ENCODE results near the gene PDE6A.
"Not testable (repeated sequence)": the region's sequence is repeated elsewhere in the genome, so short reads cannot be mapped to it uniquely, and the experiment has no call there.

Gene PDE6A

DNA sequence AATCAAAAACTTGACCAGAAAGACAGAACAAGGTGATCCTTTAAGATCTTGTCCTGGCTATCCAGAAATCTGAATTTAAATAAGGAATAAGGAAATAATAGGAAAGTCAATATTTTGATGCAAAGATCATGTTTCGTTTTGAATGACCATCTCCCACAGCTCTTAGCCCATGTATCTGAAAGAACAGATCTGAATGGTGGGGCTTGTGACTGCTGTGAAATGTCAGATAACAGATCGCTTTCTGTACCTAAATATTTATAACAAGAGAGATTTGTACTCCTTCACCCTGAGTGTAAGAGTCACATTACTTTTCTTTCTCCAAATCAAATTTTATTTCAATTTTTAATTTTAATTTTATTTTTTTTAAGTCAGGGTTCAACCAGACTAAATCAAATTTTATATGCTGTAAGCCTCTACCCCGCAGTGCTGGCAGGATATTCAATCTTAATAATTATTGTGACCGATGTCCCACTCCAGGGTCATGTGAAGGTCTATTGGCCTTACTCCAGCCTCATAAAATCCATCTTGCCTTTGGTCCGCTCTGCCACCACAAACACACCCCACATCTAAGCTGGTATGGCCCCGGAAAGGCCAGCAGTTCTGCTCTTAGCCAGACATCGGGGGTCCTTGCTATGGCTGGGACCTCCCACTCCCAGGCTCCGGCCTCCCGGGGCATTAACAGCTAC lies 9.0 kb upstream of the PDE6A start:
- no peak for DNase-seq (ENCODE audit: low spot score)

- no peak for DNase-seq (ENCODE audit: low spot score)
Observed at GRCh38 chr5:149951138-149951749, 6.7 kb upstream of the PDE6A start.

GRCh38 chr5:149948993-149949392 lies 4.4 kb upstream of the PDE6A start:
- DNase-seq (ENCODE audit: low spot score) = no peak

- DNase-seq (ENCODE audit: low spot score) = no peak
Observed at GRCh38 chr5:149946118-149946517, 1.5 kb upstream of the PDE6A start.

DNA sequence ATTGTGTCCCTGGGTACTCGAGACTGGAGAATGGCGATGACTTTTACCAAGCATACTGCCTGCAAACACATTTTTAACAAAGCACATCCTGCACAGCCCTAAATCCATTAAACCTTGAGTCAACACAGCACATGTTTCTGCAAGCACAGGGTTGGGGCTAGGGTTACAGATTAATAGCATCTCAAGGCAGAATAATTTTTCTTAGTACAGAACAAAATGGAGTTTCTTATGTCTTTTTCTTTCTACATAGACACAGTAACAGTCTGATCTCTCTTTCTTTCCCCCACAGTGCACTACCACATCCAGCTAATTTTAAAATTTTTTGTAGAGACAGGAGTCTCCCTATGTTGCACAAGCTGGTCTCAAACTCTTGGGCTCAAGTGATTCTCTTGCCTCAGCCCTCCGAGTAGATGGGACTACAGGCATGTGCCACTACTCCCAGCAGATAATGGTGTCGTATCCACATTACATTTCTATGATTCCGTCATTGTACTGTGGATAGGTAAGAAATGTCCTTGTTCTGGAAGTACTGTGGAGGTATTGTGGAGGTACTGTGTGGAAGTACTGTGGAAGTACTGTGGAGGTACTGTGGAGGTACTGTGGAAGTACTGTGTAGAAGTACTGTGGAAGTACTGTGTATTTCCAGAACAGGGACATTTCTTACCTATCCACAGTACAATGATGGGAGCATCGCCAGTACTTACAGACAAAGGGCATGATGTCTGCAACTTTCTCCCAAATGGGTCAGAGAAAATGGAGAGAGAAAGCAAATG lies 1.2 kb downstream of the PDE6A start:
- not testable (repeated sequence) for DNase-seq (ENCODE audit: low spot score)

DNA sequence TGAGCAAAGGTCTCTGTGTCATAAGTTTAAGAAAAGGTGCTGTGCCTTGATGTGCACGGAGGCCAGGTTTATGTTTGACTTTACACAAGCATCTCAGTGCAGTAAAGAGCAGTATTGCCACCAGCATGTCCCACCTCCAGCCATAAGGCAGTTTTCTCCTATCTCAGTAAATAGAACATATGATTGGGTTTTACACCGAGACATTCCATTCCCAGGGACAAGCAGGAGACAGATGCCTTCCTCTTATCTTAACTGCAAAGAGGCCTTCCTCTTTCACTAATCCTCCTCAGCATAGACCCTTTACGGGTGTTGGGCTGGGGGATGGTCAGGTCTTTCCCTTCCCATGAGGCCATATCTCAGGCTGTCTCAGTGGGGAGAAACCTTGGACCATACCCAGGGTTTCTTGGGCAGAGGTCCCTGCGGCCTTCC lies 1.8 kb downstream of the PDE6A start:
- DNase-seq (ENCODE audit: low spot score) = not testable (repeated sequence)

DNA sequence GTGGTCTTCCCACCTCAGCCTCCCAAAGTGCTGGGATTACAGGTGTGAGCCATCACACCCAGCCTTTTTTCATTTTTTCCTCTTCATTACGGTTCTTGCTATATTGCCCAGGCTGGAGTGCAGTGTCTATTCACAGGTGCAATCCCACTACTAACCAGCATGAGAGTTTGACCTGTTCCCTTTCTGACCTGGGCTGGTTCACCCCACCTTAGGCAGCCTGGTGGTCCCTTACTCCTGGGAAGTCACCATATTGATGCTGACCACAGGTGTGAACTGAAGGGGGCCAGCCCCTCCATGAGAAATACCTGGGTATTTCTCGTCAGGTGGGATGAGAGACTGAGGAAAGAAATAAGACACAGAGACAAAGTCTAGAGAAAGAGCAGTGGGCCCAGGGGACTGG lies 2.4 kb downstream of the PDE6A start:
- DNase-seq (ENCODE audit: low spot score) = no peak

- DNase-seq (ENCODE audit: low spot score) = no peak
Observed at GRCh38 chr5:149941795-149942194, 2.8 kb downstream of the PDE6A start.

DNA sequence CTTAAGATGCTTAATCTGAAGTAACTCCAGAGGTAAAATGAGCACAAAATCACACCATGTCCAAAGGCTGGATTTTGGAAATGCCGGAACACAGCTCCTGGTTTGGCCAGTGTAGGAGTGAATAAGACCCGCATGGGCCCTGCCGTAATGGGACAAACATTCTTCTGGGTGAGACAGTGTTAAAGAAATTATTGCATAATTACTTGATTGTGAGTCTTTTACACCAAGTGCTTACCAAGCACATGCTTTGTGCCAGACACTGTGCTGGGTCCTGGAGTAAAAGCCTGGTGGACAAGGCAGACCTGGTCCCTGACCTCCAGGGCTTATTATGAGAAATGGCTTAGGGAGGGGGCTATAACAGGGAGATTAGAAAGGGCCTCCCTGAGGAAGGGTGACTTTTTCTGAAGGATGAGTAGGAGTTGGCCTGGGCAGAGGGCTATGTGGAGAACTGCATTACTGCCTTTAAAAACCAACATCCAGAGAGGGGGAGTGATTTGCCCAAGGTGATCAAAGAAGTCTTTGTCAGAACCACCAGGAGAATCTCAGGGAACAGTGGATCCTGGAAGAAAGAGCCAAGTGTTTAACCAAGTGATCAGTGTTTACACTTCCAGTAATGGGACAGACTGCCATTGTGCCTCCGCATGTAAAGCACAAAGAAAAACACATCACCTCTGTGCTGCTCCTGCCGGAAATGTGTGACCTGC lies 3.5 kb downstream of the PDE6A start:
- peak; percentile 40 for DNase-seq (ENCODE audit: low spot score)

DNA sequence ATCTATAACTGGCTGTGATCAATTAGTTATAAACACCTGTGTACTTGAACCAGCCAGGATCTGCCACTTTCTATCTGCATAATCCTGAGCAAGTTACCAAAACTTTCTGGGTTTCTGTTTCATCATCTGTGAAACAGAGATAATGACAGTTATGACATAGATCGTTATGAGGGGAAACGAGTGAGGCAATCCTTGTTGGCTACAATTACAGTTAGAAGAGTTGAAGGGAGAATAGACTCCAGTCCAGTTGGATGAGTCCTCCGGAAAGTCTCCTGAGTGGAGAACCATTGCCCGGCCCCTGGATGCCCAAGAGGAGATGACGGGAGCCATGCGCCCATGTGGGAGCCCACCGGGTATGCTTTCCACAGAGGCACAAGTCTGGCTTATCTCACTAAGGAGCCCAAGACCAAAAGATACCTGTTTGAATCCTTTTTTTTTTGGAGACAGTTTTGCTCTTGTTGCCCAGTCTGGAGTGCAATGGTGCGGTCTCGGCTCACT lies 4.5 kb downstream of the PDE6A start:
- DNase-seq (ENCODE audit: low spot score) = no peak

GRCh38 chr5:149939546-149939945 lies 5.0 kb downstream of the PDE6A start:
- DNase-seq (ENCODE audit: low spot score) = no peak

GRCh38 chr5:149938791-149939358 lies 5.7 kb downstream of the PDE6A start:
- DNase-seq (ENCODE audit: low spot score) = no peak

DNA sequence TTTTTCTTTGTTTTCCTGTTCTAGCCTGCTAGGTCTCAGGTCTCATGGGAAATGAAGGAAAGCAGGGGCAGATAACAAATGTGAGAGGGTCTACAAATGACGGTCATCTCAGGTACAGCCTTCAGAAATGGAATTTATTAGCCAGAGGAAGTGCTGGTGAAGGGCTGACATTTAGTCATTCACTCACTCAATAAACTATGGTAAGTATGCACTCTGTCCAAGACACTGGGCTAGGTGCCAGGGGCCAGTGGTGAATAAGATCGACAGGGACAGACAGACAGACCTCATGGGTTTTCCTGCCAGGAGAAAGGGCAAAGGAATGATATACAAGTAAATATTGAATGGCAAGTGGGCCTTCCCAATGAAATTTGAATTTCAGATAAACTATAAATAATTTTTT lies 6.3 kb downstream of the PDE6A start:
- DNase-seq (ENCODE audit: low spot score) = no peak

DNA sequence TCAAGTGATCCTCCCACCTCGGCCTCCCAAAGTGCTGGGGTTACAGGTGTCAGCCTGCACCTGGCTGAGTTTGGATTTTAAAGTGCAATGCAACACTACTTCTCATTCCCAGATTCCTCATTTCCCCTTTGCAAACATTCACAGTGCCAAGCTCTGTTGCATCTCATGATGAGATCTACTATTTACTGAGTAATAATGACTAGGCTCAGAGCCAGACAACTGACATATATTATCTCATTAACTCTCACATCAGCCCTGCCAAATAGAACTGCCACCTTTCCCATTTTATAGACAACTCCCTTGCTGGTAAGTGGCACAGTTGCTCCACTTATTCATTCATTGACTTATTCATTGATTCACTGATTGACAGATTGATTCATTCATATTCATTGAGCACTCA lies 7.0 kb downstream of the PDE6A start:
- no peak for DNase-seq (ENCODE audit: low spot score)

DNA sequence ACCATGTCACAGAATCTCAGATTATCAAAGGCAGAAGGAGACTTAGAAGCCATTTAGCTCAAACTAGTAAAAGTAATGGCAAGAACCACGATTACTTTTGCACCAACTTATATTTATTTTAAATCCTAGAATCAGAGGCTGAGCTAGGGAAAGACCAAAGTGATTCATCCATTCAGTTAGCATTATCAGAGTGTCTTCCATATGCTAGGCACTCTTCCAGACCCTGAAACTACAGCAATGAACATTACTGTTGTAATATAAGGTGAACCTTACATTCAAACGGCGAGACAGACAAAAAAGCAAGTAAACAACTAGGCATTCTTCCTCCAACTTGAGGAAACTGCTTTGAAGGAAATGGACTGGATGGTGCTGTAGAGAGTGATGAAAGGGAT lies 7.9 kb downstream of the PDE6A start:
- no peak for DNase-seq (ENCODE audit: low spot score)

DNA sequence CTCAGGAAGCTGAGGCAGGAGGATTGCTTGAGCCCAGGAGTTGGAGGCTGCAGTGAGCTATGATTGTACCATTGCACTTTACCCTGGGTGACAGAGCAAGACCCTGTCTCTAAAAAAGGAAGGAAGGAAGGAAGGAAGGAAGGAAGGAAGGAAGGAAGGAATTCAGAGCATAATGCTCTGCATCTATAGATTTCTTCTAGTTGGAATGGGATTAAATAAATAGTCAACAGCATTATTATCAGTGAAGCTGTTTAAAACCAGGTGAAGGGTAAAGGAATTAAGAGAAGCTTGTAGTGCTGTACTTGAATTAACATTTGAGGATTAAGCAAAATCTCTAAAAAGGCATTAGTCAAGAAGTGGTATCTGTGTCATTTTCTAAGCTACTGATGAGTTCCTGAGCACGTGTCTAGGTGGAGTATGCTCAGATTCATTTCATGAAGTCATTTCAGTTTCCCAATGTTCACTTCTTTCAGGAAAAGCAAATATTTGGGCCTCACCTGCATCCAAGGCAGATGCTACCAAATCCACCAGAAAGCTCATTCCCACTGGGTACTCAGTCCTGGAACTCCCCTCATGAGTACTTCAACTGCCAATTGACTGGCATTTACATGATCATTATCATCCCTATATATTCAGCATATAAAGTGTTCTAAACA lies 8.4 kb downstream of the PDE6A start:
- no peak for DNase-seq (ENCODE audit: low spot score)

DNA sequence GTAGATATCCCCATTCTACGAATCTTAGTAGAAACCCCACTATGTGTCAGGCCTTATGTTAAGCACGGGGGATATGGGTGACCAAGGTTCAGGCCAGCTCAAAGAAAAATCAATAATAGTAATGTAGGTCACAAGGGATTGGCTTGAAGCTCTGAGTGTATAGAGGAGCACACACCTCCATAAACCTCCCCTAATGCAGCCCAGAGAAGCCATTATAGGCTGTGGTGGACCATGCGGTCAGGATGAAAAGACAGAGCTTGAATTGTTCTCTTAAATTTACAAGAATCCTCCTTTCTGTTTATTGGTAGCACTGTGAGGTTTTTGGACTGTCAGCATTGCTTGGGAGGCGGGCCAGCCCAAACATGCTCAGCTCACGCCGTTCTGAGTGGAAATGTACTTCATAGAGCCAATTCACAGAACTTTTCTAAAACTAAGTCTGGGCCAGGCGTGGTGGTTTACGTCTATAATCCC lies 9.1 kb downstream of the PDE6A start:
- DNase-seq (ENCODE audit: low spot score) = no peak

DNA sequence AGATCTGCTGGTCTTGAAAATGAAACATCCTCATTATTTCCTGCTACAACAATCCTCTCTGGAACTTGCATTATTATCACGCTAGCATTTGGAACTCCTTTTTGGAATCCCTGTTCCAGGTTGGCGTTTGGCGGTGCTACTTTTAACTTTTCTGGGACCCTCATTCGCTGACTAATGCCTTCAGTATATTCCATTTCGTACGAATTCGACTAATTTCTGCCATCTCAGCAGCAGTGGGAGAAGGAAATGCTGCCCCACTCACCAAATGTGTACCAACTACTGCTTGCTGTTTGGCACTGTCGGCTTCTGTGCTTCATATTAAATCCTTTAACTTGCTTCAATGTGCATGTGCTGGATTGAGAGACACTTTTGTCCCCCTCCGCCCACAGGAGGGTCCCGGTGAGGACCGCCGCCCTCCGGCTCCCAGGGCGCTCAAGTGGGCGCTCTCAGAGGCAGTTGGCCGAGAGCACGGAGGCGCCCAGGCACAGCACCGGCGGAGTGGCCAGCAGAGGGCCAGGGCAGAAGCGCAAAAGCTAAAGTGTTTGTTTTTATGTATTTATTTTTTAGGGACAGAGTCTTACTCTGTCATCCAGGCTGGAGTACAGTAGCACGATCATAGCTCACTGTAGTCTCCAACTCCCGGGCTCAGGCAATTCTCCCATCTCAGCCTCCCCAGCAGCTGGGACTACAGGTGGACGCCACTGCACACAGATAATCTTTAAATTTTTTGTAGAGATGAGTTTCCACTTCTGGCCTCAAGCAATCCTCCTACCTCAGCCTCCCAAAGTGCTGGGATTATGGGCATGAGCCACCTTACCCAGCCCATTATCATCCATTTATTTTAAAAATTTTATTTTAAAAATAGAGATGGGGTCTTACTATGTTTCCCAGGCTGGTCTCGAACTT lies 11.9 kb downstream of the PDE6A start:
- DNase-seq (ENCODE audit: low spot score) = no peak

DNA sequence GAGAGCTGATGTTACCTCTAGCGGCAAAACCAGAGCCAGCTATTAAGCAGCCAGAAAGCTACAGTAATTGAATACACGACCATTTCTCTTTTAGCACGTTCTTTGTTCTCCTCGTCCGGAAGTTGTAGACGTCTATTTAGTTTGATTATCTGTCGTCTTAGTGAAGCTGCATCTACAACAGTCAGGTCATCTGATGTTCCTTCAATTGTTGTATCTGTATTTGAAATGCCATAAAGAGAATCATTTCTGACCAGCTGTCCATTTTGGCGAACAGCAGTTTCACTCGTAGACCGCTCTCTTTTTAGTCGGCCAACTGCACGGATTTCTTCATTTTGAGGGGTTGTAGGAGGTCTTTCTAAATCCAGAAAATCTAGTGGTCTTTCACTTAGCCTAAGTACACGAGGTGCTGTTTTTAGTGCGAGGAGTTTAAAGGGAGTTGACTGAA lies 12.6 kb downstream of the PDE6A start:
- no peak for DNase-seq (ENCODE audit: low spot score)

Data from pons (tissue), 1 donor.